Hepatic stellate cell (primary cell): ENCODE data around the gene ERBB4.

ENCODE experiments used
- DNase-seq: peaks from one replicate; pipeline ENCODE4 v3.0.0; 2011; ENCODE audit warnings: low spot score

ERBB4 gene

GRCh38 chr2:212360068-212360460 lies 178.5 kb downstream of the ERBB4 start:
- no peak for DNase-seq

- DNase-seq: no peak
Observed at GRCh38 chr2:212359425-212360067, 179.1 kb downstream of the ERBB4 start.

- no peak for DNase-seq
Observed at GRCh38 chr2:212357606-212358005, 181.0 kb downstream of the ERBB4 start.

- DNase-seq: no peak
Observed at GRCh38 chr2:212354382-212354781, 184.2 kb downstream of the ERBB4 start.

GRCh38 chr2:212348501-212348900 lies 190.1 kb downstream of the ERBB4 start:
- no peak for DNase-seq

DNA sequence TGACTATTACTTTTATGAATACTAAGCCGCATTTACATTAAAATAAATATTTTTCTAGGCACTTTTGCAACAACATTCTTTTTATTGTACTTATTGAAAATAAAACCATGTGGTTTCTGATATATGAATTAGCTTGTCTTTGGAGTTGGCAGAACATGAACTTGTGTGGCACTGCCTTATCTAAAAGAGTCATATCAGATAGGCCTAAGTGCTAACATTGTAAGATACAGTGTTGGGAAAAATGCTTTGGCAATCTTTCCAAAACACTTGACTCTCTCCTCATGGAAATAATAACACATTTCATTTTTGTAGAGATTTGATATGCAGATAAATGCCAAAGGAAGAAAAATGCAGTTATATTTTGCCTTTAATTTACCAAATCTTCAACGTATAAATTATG lies 191.7 kb downstream of the ERBB4 start:
- no peak for DNase-seq

DNA sequence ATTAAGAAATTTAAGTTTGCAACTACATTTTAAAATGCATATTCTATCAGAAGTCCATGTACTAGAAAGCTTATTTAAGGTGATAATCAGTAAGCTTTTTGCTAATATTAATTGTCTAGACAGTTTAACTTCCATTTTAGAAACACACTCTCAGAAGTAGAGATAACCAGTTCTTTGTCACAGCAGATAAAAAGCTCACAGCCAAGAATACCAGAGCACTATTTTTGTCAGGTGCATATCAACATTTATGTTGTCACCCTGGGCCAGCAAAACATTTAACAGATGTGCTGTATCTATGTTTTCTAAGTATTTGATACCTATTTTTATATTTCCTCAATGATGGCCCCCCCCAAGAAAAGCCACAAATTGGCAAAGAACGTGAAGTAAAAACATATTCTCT lies 192.6 kb downstream of the ERBB4 start:
- DNase-seq: no peak

DNA sequence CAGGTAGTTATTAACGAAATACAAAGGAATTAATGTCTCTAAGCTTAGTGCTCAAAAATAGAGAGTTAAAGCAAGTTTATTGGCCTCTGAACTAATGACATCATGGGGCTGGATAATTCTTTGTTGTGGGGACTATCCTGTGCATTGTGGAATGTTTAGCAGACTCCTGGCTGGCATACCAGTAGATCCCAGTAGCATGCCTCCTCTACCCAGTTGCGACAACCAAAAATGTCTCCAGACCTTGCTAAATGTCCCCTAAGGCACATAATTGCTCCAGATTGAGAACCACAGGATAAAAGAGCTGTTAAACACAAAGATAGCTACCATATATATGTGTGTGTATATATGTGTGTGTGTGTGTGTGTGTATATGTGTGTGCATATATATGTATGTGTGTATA lies 194.5 kb downstream of the ERBB4 start:
- no peak for DNase-seq

GRCh38 chr2:212343167-212343566 lies 195.4 kb downstream of the ERBB4 start:
- no peak for DNase-seq

DNA sequence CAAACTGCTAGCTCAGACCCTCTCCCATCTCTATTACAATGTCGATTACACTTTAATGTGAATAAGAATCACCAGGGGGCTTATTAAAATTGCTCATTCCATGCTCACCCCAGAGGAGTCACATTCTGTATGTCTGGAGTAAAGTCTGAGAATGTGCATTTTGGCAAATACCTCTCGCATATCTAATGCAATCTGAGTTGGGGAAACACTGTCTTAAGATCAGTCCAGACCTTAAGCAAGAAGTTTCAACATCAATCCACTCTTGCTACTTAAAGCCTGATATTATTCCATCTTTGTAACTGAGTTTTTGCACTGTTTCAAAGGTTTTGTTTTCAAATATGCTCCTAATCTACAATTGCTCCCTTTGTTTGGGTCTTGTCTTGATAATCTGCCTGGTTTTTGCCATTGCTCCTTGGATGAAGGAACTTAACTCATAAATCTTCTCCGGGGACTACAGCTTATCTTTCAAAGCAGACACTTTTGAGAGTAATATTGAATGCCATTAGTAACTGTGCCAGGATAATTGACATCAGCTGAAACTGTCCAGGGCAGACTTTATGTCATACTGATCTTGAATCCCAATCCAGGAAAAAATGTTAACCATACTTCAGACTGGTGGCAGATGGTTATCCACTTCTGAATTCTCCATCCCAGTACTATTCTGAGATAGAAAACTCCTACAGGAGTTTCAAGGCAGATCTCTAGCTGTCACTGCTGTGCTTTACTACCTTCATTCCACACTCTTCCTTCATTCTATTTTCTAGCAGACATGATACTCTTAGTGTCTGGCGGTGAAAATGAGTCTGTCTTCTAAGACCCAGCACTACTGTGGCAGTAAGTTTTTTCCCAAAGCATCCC lies 200.9 kb downstream of the ERBB4 start:
- DNase-seq: no peak

DNA sequence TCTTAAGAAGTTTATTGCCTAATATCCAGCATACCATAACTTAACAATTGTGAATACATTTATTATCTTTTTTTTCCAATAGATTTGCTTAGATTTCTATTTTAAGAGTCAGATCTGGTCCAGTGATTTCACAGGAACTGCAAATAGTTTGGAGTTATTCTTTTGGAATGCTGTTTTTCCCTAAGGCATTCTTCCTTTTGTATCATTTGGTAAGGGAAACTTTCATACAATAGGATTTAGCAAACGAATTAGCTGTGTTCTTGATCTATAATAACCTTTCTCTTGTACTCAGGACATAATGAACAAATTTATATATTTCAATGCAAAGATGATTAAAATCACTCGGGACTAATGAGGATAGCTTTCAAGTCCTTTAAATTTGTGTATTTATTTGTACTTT lies 201.6 kb downstream of the ERBB4 start:
- DNase-seq: no peak

DNA sequence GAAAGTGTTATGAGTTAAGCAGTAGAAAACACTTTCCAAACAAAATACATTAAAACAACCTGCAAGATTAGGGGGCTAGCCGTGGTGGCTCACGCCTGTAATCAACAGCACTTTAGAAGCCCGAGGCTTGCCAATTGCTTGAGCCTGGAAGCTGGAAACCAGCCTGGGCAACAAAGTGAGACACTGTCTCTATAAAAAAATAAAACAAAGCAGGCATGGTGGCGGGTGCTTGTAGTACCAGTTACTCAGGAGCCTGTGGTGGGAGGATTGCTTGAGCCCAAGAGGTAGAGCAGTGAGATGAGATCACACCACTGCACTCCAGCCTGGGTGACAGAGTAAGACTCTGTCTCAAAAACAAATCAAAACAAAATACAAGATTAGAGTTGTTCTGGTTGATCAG lies 208.3 kb downstream of the ERBB4 start:
- DNase-seq: no peak

DNA sequence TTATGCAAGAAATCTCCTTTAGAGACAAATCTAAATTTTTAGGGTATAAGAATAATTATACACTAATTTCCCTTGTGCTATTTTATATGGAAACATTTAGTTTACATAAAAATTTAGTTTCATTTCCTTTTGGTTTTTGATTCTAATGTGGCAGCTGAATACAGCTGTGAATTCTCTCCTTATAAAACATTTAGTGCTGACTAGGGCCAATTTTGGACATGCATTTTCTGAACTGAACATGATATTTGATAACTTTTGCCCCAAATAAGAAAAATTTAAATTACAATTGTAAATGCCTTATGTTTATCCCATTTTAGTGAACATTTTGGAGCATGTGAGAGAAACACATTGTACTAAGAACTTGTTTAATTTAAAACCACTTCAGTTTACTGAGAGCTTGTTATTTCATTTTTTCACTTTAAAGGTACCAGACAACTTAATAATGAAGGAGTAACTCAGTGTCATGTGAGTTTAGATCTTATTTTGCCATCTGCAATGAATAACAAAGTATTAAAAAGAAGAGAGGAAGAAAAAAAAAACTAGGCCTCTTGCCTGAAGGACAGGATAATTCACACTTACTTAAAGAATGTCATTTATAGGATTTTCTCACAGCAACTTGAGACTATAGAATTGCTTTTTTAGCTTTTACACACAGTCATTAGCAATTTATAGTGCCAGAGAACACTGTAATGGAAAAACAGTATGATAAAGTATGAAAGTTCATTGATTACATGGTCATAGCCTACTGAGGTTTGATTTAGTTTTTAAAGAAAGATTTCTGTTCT lies 209.7 kb downstream of the ERBB4 start:
- no peak for DNase-seq

DNA sequence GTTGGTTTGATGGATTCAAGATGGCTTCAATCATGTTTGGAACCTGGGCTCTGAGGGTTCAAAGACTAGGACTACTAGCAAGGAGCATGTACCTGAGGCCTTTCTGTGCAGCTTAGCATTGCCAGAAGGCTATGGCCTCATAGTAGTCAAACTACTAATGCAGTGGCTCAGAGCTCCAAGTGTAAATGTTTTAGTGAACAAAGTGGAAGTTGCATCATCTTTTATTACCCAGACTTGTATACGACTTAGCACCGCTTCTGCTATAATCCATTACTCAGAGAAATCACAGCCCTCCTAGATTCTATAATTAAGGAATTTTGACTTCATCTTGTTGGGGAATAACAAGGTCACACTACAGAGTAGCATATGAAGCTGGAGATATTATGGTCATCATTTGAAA lies 210.5 kb downstream of the ERBB4 start:
- no peak for DNase-seq

DNA sequence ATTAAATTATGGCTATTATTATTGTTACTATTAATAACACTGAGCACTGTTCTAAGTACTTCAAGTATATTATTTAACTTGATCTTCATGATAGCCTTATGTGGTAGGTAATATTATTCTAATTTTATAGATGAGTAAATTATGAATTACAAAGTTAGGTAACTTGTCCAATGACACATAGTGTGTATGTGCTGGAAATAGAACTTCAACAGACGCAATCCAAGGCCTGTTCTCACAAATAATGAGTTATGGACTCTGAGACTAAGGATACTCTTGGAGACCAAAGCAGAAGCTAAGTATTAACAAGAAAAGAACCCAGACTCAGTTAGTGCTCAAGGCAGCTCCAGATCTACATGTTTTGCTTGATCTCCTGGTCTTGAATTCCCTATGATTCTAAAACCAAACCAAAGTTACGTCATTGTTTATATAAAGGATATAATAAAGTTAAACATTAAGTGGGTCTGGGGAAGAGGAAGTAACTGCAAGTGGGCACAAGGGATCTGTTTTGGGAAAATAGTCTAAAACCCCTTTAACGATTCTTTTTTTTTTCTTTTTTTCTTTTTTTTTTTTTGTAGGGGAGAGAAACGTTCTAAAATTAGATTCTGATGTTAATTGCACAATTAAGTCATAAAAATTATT lies 211.3 kb downstream of the ERBB4 start:
- no peak for DNase-seq

GRCh38 chr2:212318636-212319035 lies 220.0 kb downstream of the ERBB4 start:
- DNase-seq: no peak

DNA sequence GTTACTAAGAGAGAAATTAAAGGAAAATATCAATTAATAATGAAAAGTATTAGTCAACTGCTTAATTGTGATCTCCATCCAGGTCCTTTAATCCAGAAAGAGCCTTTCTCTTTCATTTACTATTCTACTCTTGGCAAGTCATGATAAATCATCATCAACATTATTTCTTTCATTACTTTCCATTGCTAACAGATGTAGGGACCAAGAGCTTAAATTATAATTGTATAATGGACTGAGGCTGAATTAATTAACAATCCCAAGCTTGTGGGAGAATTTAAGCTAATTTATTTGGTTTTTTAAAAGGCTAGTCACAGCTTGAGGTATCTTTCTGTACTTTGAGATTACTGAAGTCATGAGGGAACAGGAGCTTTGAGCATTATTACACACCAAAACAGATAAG lies 223.9 kb downstream of the ERBB4 start:
- no peak for DNase-seq

- DNase-seq: no peak
Observed at GRCh38 chr2:212311807-212312404, 226.7 kb downstream of the ERBB4 start.

DNA sequence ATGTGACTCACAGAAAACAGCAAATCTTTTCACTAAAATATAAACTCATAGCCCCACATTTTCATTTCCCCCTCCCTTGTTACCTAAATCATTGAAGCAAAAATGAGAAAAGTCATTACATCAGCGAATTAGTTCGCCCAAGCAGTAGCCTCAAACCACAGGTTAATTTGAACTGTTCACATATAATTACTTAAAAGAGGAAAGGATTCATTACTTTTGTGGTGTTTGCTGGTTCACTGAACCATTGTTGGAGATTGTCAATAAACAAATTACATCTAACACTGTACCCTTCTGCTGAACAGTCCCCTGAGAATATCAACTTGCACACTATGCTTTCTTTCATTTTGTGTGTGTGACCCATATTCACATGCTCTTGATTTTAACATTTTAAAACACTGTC lies 238.7 kb downstream of the ERBB4 start:
- no peak for DNase-seq

- DNase-seq: no peak
Observed at GRCh38 chr2:212299333-212299732, 239.3 kb downstream of the ERBB4 start.

- no peak for DNase-seq
Observed at GRCh38 chr2:212295571-212295970, 243.0 kb downstream of the ERBB4 start.

- no peak for DNase-seq
Observed at GRCh38 chr2:212294816-212295215, 243.8 kb downstream of the ERBB4 start.
